H1 (cell line): ENCODE data around the gene AOAH. TPM values are rescaled to one million over a fixed set of nuclear protein-coding genes. Genes with fewer than 3 reads are reported as not detected.

Experiments
- CTCF ChIA-PET: fragments of 300-600 bp; sonication (Branson Sonifier 250); formaldehyde crosslinking; loops from one replicate; lab custom pipeline; 2021; ENCODE audit not compliant: partially characterized antibody; lab: Charles Lee
- POLR2A ChIA-PET: fragments of 300-600 bp; sonication (Branson Sonifier 250); formaldehyde crosslinking; loops from one replicate; lab custom pipeline; 2021; ENCODE audit warnings: inconsistent platforms; ENCODE audit not compliant: partially characterized antibody; lab: Charles Lee
- DNase-seq, 2 experiments: peaks; one replicate each; pipeline versions ENCODE4 v3.0.0 to v3.0.0-alpha.2; 2010 to 2022; ENCODE audit warnings: low spot score in 2 of 2, low read depth in 1 of 2, mixed read lengths in 1 of 2
- FAIRE-seq: peaks from 2 replicates; lab custom pipeline; 2011; peaks lifted over from hg19 to GRCh38; lab: Jason Lieb, UNC
- H2AFZ ChIP-seq: 2 replicates; pipeline ENCODE4 v1.8.1; 2012; ENCODE audit warnings: low read length, inconsistent platforms
- H2AK5ac ChIP-seq: 2 replicates; pipeline ENCODE4 v1.6.1; 2013; ENCODE audit warnings: low read depth, low read length
- H2BK120ac ChIP-seq: replicated peaks from 2 replicates; pipeline ENCODE3; 2013; ENCODE audit warnings: low read depth, low read length, inconsistent platforms
- H2BK12ac ChIP-seq: 2 replicates; pipeline ENCODE4 v1.6.1; 2013; ENCODE audit warnings: low read depth, low read length
- H2BK15ac ChIP-seq: 2 replicates; pipeline ENCODE4 v1.6.1; 2013; ENCODE audit warnings: low read length
- H2BK20ac ChIP-seq: 2 replicates; pipeline ENCODE4 v1.6.1; 2013; ENCODE audit warnings: low read length
- H2BK5ac ChIP-seq: 2 replicates; pipeline ENCODE4 v1.6.1; 2013; ENCODE audit warnings: low read depth, low read length
- H3K14ac ChIP-seq: 2 replicates; pipeline ENCODE4 v1.6.1; 2013; ENCODE audit warnings: inconsistent platforms; ENCODE audit not compliant: insufficient read length
- H3K18ac ChIP-seq: 2 replicates; pipeline ENCODE4 v1.6.1; 2013; ENCODE audit warnings: low read length; ENCODE audit errors: extremely low read depth
- H3K23ac ChIP-seq: 2 replicates; pipeline ENCODE4 v1.6.1; 2013; ENCODE audit warnings: inconsistent platforms; ENCODE audit not compliant: insufficient read length
- H3K23me2 ChIP-seq: 2 replicates; pipeline ENCODE4 v1.6.1; 2013; ENCODE audit warnings: low read depth, low read length
- H3K27ac ChIP-seq: 2 replicates; pipeline ENCODE4 v1.6.1; 2011; ENCODE audit warnings: low read depth, low read length, inconsistent platforms
- H3K27me3 ChIP-seq, 4 experiments: replicated peaks in 1 of 4; 1 replicate in 1 of 4; 2 replicates in 3 of 4; pipeline versions ENCODE4 v1.6.1 to v1.8.1; 2011 to 2013; ENCODE audit warnings: low read length in 3 of 4, mild to moderate bottlenecking in 3 of 4, inconsistent platforms in 2 of 4, mixed read lengths in 2 of 4, moderate library complexity in 1 of 4; ENCODE audit not compliant: control insufficient read depth in 3 of 4, insufficient read depth in 3 of 4; ENCODE audit errors: extremely low read depth in 1 of 4
- H3K36me3 ChIP-seq, 4 experiments: 2 replicates each; pipeline versions ENCODE4 v1.6.1 to v1.8.1; 2011 to 2013; ENCODE audit warnings: mild to moderate bottlenecking in 4 of 4, low read length in 3 of 4, moderate library complexity in 2 of 4, control low read depth in 1 of 4, inconsistent platforms in 1 of 4; ENCODE audit not compliant: insufficient read depth in 4 of 4, control insufficient read depth in 2 of 4
- H3K4ac ChIP-seq: replicated peaks from 2 replicates; pipeline ENCODE3; 2013; ENCODE audit warnings: low read length, low read depth, mixed read lengths, inconsistent platforms; ENCODE audit not compliant: insufficient read length
- H3K4me1 ChIP-seq, 4 experiments: replicated peaks in 1 of 4; 1 replicate in 1 of 4; 2 replicates in 3 of 4; pipeline versions ENCODE4 v1.6.1 to v1.8.1; 2011 to 2013; ENCODE audit warnings: low read length in 3 of 4, inconsistent platforms in 2 of 4, mixed read lengths in 1 of 4; ENCODE audit not compliant: insufficient read depth in 4 of 4, control insufficient read depth in 3 of 4
- H3K4me2 ChIP-seq, 2 experiments: 2 replicates each; pipeline versions ENCODE4 v1.6.1 to v1.8.1; 2011 to 2013; ENCODE audit warnings: low read depth in 2 of 2, low read length in 2 of 2, control low read depth in 1 of 2, inconsistent platforms in 1 of 2, mild to moderate bottlenecking in 1 of 2; ENCODE audit not compliant: insufficient read depth in 1 of 2
- H3K4me3 ChIP-seq, 4 experiments: fragments of 200-600, 300-600 bp in 1 of 4; sonication (generic), shearing (Covaris generic), sonication (Bioruptor Twin) in 1 of 4; 2 replicates each; pipeline versions ENCODE4 v1.5.1 to v1.8.1; 2011 to 2016; ENCODE audit warnings: low read length in 4 of 4, low read depth in 3 of 4, control low read depth in 2 of 4, inconsistent platforms in 2 of 4, mild to moderate bottlenecking in 2 of 4, mixed read lengths in 1 of 4, moderate library complexity in 1 of 4; ENCODE audit not compliant: insufficient read depth in 2 of 4; ENCODE audit errors: extremely low read depth in 1 of 4
- H3K56ac ChIP-seq: replicated peaks from 2 replicates; pipeline ENCODE3; 2013; ENCODE audit warnings: low read depth, mild to moderate bottlenecking, mixed read lengths, low read length, inconsistent platforms; ENCODE audit not compliant: insufficient read length
- H3K79me1 ChIP-seq: 2 replicates; pipeline ENCODE4 v1.6.1; 2013; ENCODE audit warnings: low read depth, low read length, control low read depth
- H3K79me2 ChIP-seq, 2 experiments: 2 replicates each; pipeline versions ENCODE4 v1.6.1 to v1.8.1; 2012 to 2013; ENCODE audit warnings: low read length in 2 of 2, mild to moderate bottlenecking in 2 of 2, inconsistent platforms in 1 of 2; ENCODE audit not compliant: insufficient read depth in 2 of 2, control insufficient read depth in 1 of 2
- H3K9ac ChIP-seq, 4 experiments: replicated peaks in 1 of 4; 1 replicate in 1 of 4; 2 replicates in 3 of 4; pipeline versions ENCODE4 v1.6.1 to v1.8.1; 2011 to 2013; ENCODE audit warnings: low read depth in 3 of 4, low read length in 3 of 4, control low read depth in 2 of 4, mild to moderate bottlenecking in 2 of 4, moderate library complexity in 2 of 4, inconsistent platforms in 1 of 4; ENCODE audit errors: extremely low read depth in 1 of 4
- H3K9me3 ChIP-seq, 2 experiments: 2 replicates each; pipeline versions ENCODE4 v1.6.1 to v1.8.1; 2012 to 2013; ENCODE audit warnings: mild to moderate bottlenecking in 2 of 2, moderate library complexity in 2 of 2, control low read depth in 1 of 2, inconsistent platforms in 1 of 2, low read depth in 1 of 2, low read length in 1 of 2, mixed read lengths in 1 of 2; ENCODE audit not compliant: insufficient read depth in 2 of 2
- H4K20me1 ChIP-seq, 2 experiments: replicated peaks in 1 of 2; 2 replicates each; pipeline versions ENCODE3 to v1.8.1; 2011 to 2013; ENCODE audit warnings: inconsistent platforms in 2 of 2, low read length in 2 of 2, mild to moderate bottlenecking in 1 of 2; ENCODE audit not compliant: insufficient read depth in 2 of 2, control insufficient read depth in 1 of 2
- H4K5ac ChIP-seq: 2 replicates; pipeline ENCODE4 v1.6.1; 2013; ENCODE audit warnings: low read length, low read depth, mixed read lengths, inconsistent platforms; ENCODE audit not compliant: insufficient read length
- H4K8ac ChIP-seq: 2 replicates; pipeline ENCODE4 v1.8.0; 2013; ENCODE audit warnings: mild to moderate bottlenecking, moderate library complexity, low read length, inconsistent platforms; ENCODE audit not compliant: insufficient read depth; ENCODE audit errors: extremely low read depth
- H4K91ac ChIP-seq: replicated peaks from 2 replicates; pipeline ENCODE3; 2013; ENCODE audit warnings: low read length, mixed read lengths, inconsistent platforms; ENCODE audit not compliant: insufficient read length
- BACH1 ChIP-seq: IDR thresholded peaks from 2 replicates; pipeline ENCODE4 v1.6.1; 2012; ENCODE audit warnings: low read length, improper control_type of control experiment
- CHD1 ChIP-seq: IDR thresholded peaks from 2 replicates; pipeline ENCODE4 v1.6.1; 2012; ENCODE audit warnings: low read depth, low read length, improper control_type of control experiment
- CREB1 ChIP-seq: IDR thresholded peaks from 2 replicates; pipeline ENCODE4 v1.6.1; 2012; ENCODE audit warnings: inconsistent platforms
- EGR1 ChIP-seq: IDR thresholded peaks from 2 replicates; pipeline ENCODE4 v1.6.1; 2011; ENCODE audit warnings: low read depth, low read length, borderline replicate concordance
- HDAC2 ChIP-seq, 2 experiments: fragments of 300-600 bp in 1 of 2; sonication (generic) in 1 of 2; IDR thresholded peaks; 2 replicates each; pipeline ENCODE4 v1.6.1; 2011 to 2012; ENCODE audit warnings: low read depth in 2 of 2, low read length in 2 of 2, mild to moderate bottlenecking in 2 of 2, moderate library complexity in 2 of 2, borderline replicate concordance in 1 of 2, inconsistent platforms in 1 of 2
- HDAC6 ChIP-seq: IDR thresholded peaks from one replicate; pipeline ENCODE4 v1.7.1; 2012; ENCODE audit warnings: low read depth, mild to moderate bottlenecking, inconsistent platforms, low read length, moderate library complexity
- JUND ChIP-seq: IDR thresholded peaks from 2 replicates; pipeline ENCODE4 v1.6.1; 2011; ENCODE audit warnings: mild to moderate bottlenecking, improper control_type of control experiment, low read length
- KDM5A ChIP-seq: fragments of 200-600 bp; IDR thresholded peaks from 2 replicates; pipeline ENCODE4 v1.7.1; 2012; ENCODE audit warnings: mild to moderate bottlenecking, low read length, inconsistent platforms, mixed read lengths
- NANOG ChIP-seq: IDR thresholded peaks from 2 replicates; pipeline ENCODE4 v1.6.1; 2011; ENCODE audit warnings: low read length, low read depth, mild to moderate bottlenecking, inconsistent platforms; ENCODE audit not compliant: insufficient read depth, poor library complexity, severe bottlenecking
- POLR2A ChIP-seq, 2 experiments: IDR thresholded peaks; 1 replicate in 1 of 2; 2 replicates in 1 of 2; pipeline ENCODE4 v1.6.1; 2011; ENCODE audit warnings: low read depth in 2 of 2, low read length in 2 of 2, mild to moderate bottlenecking in 2 of 2; ENCODE audit errors: control extremely low read depth in 1 of 2
- POLR2AphosphoS5 ChIP-seq: IDR thresholded peaks from 2 replicates; pipeline ENCODE4 v1.6.1; 2011; ENCODE audit warnings: low read depth, low read length
- POU5F1 ChIP-seq: IDR thresholded peaks from 2 replicates; pipeline ENCODE4 v1.6.1; 2011; ENCODE audit warnings: low read depth, mild to moderate bottlenecking, low read length, moderate library complexity
- SAP30 ChIP-seq: fragments of 300-600 bp; sonication (generic); IDR thresholded peaks from 2 replicates; pipeline ENCODE4 v1.7.1; 2012; ENCODE audit warnings: low read length, moderate library complexity, mild to moderate bottlenecking, inconsistent platforms; ENCODE audit not compliant: insufficient read depth, insufficient replicate concordance
- SP4 ChIP-seq: IDR thresholded peaks from 2 replicates; pipeline ENCODE4 v1.6.1; 2012; ENCODE audit warnings: low read length, inconsistent platforms
- SRF ChIP-seq: IDR thresholded peaks from 2 replicates; pipeline ENCODE4 v1.6.1; 2011; ENCODE audit warnings: mild to moderate bottlenecking, low read depth, low read length, moderate library complexity
- TEAD4 ChIP-seq: IDR thresholded peaks from 2 replicates; pipeline ENCODE4 v1.6.1; 2012; ENCODE audit warnings: low read depth, low read length, inconsistent platforms, mixed read lengths
- YY1 ChIP-seq: IDR thresholded peaks from 2 replicates; pipeline ENCODE4 v1.6.1; 2011; ENCODE audit warnings: low read depth, mild to moderate bottlenecking, low read length
- WGBS, 2 experiments: shearing (Covaris generic) in 1 of 2; methylation state at CpG; one replicate each; pipeline versions ENCODE4 v1.1.6 to v1.1.7; 2013 to 2015; ENCODE audit warnings: low lambda C conversion rate in 2 of 2, mixed read lengths in 2 of 2, inconsistent platforms in 1 of 2, low coverage in 1 of 2, missing lambda C conversion rate in 1 of 2; ENCODE audit not compliant: insufficient replicate concordance in 2 of 2, insufficient coverage in 1 of 2, insufficient read length in 1 of 2; ENCODE audit errors: extremely low coverage in 1 of 2, missing lambda C conversion rate in 1 of 2; 5-methylcytosine and 5-hydroxymethylcytosine counted together
- polyA plus RNA-seq, 7 experiments: library from polyadenylated mRNA; depleted of rRNA in 3 of 7; stranded (reverse) in 5 of 7; unstranded in 2 of 7; fragments of >200 nt in 5 of 7; fragments of 200-250 nt in 2 of 7; gene quantifications; 1 replicate in 5 of 7; 2 replicates in 1 of 7; 4 replicates in 1 of 7; pipeline versions ENCODE4 v1.2.1 to v1.2.3, GENCODE V29; 2011 to 2013; ENCODE audit warnings: missing spikeins in 2 of 7, mixed read lengths in 2 of 7
- total RNA-seq: library from RNA; stranded (reverse); fragmentation: NEBNext Ultra II Directional; extraction: Animal tissue kit (Norgen Biotek cat#: 25700); gene quantifications from 2 replicates; pipeline ENCODE4 v1.2.1, GENCODE V29; 2021

The AOAH gene
- total and polyA plus RNA-seq, 2 of the 8 experiments (the other 6 are each of a cell fraction or from before 2014, with no cell fraction given): 0.08 TPM; not detected in 1

DNA sequence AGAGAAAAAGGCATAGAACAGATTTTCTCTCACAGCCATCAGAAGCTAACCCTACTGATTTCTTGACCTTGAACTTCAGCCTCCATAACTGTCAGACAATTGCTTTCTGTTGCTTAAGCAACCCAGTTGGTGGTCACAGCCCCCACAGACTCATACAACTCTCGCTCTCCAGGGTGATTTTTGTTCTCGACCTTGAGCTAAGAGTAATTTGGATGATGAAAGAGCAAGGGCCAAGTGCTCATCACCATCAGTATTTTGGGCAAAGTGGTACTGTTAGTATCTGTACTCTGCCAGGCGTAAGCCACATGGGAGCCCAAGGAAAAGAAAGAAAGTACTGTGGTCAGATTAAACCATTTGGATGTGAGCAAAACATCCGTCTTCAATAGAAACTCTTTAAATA, 81.9 kb downstream of the AOAH start:
- Histone ChIP-seq H4K5ac (no peak overlapping the region), H3K56ac (no peak overlapping the region), H3K14ac (no peak overlapping the region), H3K4me2 (no peak overlapping the region), H3K18ac (no peak overlapping the region), H3K4me1 (peaks cover 3 to 7% (median 5%) of the 10 kb centered on the region in 4 experiments; a peak in 4 of 7 replicates), H3K36me3 (no peaks in the 10 kb centered on the region), H3K23ac (no peak overlapping the region), H3K27ac (no peak overlapping the region), H3K9ac (no peak overlapping the region), H4K91ac (no peak overlapping the region), H4K8ac (no peak overlapping the region), H3K4ac (no peak overlapping the region), H3K9me3 (no peaks in the 10 kb centered on the region), H3K79me1 (no peaks in the 10 kb centered on the region), H3K23me2 (no peaks in the 10 kb centered on the region), H2AK5ac (no peak overlapping the region), H2BK15ac (no peak overlapping the region), H2AFZ (no peak overlapping the region), H3K4me3 (no peak overlapping the region), H2BK12ac (no peak overlapping the region), H2BK20ac (no peak overlapping the region), H3K79me2 (no peaks in the 10 kb centered on the region), H2BK120ac (no peak overlapping the region), H2BK5ac (no peak overlapping the region), H3K27me3 (no peaks in the 10 kb centered on the region), H4K20me1 (no peaks in the 10 kb centered on the region)
- ChIA-PET POLR2A (no interaction called here), CTCF (interaction anchor here (1.0 to 1.6 kb wide), 4 partner anchors 11 to 143 kb away, joined by 3 to 6 read pairs (median 4); no protein-coding TSS in a partner anchor)
- no peak for FAIRE-seq
- 87% methylated on average over 4 of the region's 4 CpGs; no CpG with 5 or more reads in 1 of the 2 experiments for WGBS, 2 experiments
- no peak for DNase-seq
- TF ChIP-seq POLR2AphosphoS5 (no peak), HDAC2 (IDR thresholded peaks at IDR 0.05; ENCODE audit: borderline replicate concordance in 1 of 2, low read depth in 2 of 2, low read length in 2 of 2) (no peak), NANOG (no peak), HDAC6 (no peak), CREB1 (no peak), SAP30 (no peak), EGR1 (no peak), SP4 (no peak), BACH1 (no peak), SRF (no peak), KDM5A (no peak), POU5F1 (no peak), CHD1 (no peak), YY1 (no peak), JUND (no peak), TEAD4 (no peak), POLR2A (IDR thresholded peaks at IDR 0.05; ENCODE audit: control extremely low read depth in 1 of 2, low read depth in 2 of 2, low read length in 2 of 2) (no peak)
